Neuronal stem cell (in vitro differentiated cells): ENCODE results near the gene PRKCE.

Experiments
- DNase-seq: peaks from one replicate; pipeline ENCODE4 v3.0.0-alpha.2; 2013; ENCODE audit warnings: low spot score
- H2AFZ ChIP-seq: one replicate; pipeline ENCODE4 v1.6.1; 2013; ENCODE audit warnings: mild to moderate bottlenecking, low read length, inconsistent platforms
- H2AK5ac ChIP-seq: 2 replicates; pipeline ENCODE4 v1.6.1; 2013; ENCODE audit warnings: low read depth, mild to moderate bottlenecking, inconsistent platforms, low read length, moderate library complexity, mixed read lengths
- H2BK120ac ChIP-seq: 2 replicates; pipeline ENCODE4 v1.6.1; 2013; ENCODE audit warnings: low read depth, mild to moderate bottlenecking, inconsistent platforms, low read length, moderate library complexity, mixed read lengths
- H2BK12ac ChIP-seq: one replicate; pipeline ENCODE4 v1.6.1; 2013; ENCODE audit warnings: low read length, inconsistent platforms
- H2BK15ac ChIP-seq: 2 replicates; pipeline ENCODE4 v1.6.1; 2013; ENCODE audit warnings: mild to moderate bottlenecking, low read length, inconsistent platforms, mixed read lengths
- H2BK5ac ChIP-seq: one replicate; pipeline ENCODE4 v1.6.1; 2013; ENCODE audit warnings: inconsistent platforms, mild to moderate bottlenecking, low read length, moderate library complexity
- H3K14ac ChIP-seq: one replicate; pipeline ENCODE4 v1.6.1; 2013; ENCODE audit warnings: low read length, inconsistent platforms
- H3K18ac ChIP-seq: 2 replicates; pipeline ENCODE4 v1.6.1; 2013; ENCODE audit warnings: low read length, inconsistent platforms
- H3K23ac ChIP-seq: 2 replicates; pipeline ENCODE4 v1.6.1; 2013; ENCODE audit warnings: low read depth, mild to moderate bottlenecking, mixed read lengths, low read length, inconsistent platforms; ENCODE audit not compliant: poor library complexity
- H3K27ac ChIP-seq: replicated peaks from 3 replicates; pipeline ENCODE4 v1.5.1; 2013; ENCODE audit warnings: low read length, inconsistent platforms
- H3K27me3 ChIP-seq, 3 experiments: 2 replicates each; pipeline ENCODE4 v1.6.1; 2013; ENCODE audit warnings: low read length in 3 of 3, mild to moderate bottlenecking in 2 of 3, inconsistent platforms in 1 of 3, low read depth in 1 of 3, mixed read lengths in 1 of 3, moderate library complexity in 1 of 3; ENCODE audit not compliant: control insufficient read depth in 3 of 3, insufficient read depth in 3 of 3
- H3K36me3 ChIP-seq, 2 donors: replicated peaks in 1 of 2; 2 replicates each; pipeline ENCODE4 v1.6.1; 2013; ENCODE audit warnings: low read length in 2 of 2; ENCODE audit not compliant: control insufficient read depth in 2 of 2, insufficient read depth in 2 of 2
- H3K4ac ChIP-seq: 2 replicates; pipeline ENCODE4 v1.6.1; 2013; ENCODE audit warnings: inconsistent platforms, mild to moderate bottlenecking, low read length, moderate library complexity
- H3K4me1 ChIP-seq, 2 donors: 1 replicate in 1 of 2; 2 replicates in 1 of 2; pipeline ENCODE4 v1.6.1; 2013; ENCODE audit warnings: low read length in 2 of 2, low read depth in 1 of 2; ENCODE audit not compliant: control insufficient read depth in 2 of 2, insufficient read depth in 1 of 2
- H3K4me2 ChIP-seq: one replicate; pipeline ENCODE4 v1.6.1; 2013; ENCODE audit warnings: mild to moderate bottlenecking, low read length, inconsistent platforms; ENCODE audit not compliant: insufficient read depth, poor library complexity, severe bottlenecking
- H3K4me3 ChIP-seq, 2 donors: 2 replicates each; pipeline ENCODE4 v1.5.1; 2013; ENCODE audit warnings: low read length in 2 of 2, mild to moderate bottlenecking in 2 of 2, inconsistent platforms in 1 of 2, moderate library complexity in 1 of 2
- H3K79me1 ChIP-seq: one replicate; pipeline ENCODE4 v1.6.1; 2013; ENCODE audit warnings: low read depth, mild to moderate bottlenecking, inconsistent platforms, low read length, moderate library complexity
- H3K9ac ChIP-seq: one replicate; pipeline ENCODE4 v1.6.1; 2013; ENCODE audit warnings: mild to moderate bottlenecking, low read depth, low read length, inconsistent platforms; ENCODE audit not compliant: poor library complexity
- H3K9me3 ChIP-seq, 2 donors: replicated peaks in 1 of 2; 2 replicates each; pipeline versions ENCODE3 to v1.6.1; 2013; ENCODE audit warnings: low read length in 2 of 2, mild to moderate bottlenecking in 2 of 2, inconsistent platforms in 1 of 2, low read depth in 1 of 2, mixed read lengths in 1 of 2, moderate library complexity in 1 of 2; ENCODE audit not compliant: control insufficient read depth in 2 of 2, insufficient read depth in 1 of 2
- H4K8ac ChIP-seq: one replicate; pipeline ENCODE4 v1.6.1; 2013; ENCODE audit warnings: low read depth, mild to moderate bottlenecking, inconsistent platforms, low read length, moderate library complexity
- H4K91ac ChIP-seq: one replicate; pipeline ENCODE4 v1.6.1; 2013; ENCODE audit warnings: low read length, low read depth, mild to moderate bottlenecking, inconsistent platforms; ENCODE audit not compliant: poor library complexity
- WGBS, 2 donors: extraction: QIAGEN DNeasy Blood & Tissue Kit; methylation state at CpG; one replicate each; pipeline ENCODE4 v1.1.7; 2013; ENCODE audit warnings: missing lambda C conversion rate in 2 of 2, mixed read lengths in 1 of 2; ENCODE audit not compliant: insufficient read length in 2 of 2, insufficient replicate concordance in 1 of 2; ENCODE audit errors: extremely low coverage in 2 of 2; 5-methylcytosine and 5-hydroxymethylcytosine counted together

Gene PRKCE

GRCh38 chr2:45617496-45617895 lies 34.0 kb upstream of the PRKCE start:
- Histone ChIP-seq H2AFZ (no peak overlapping the region), H3K9ac (no peak overlapping the region), H3K4me2 (no peak overlapping the region), H3K4me3 (no peak overlapping the region), H3K27ac (no peak overlapping the region), H2BK5ac (no peak overlapping the region), H4K8ac (no peak overlapping the region), H3K18ac (no peak overlapping the region), H2BK120ac (no peak overlapping the region), H2BK15ac (no peak overlapping the region), H3K79me1 (no peaks in the 10 kb centered on the region), H3K36me3 (no peaks in the 10 kb centered on the region), H4K91ac (no peak overlapping the region), H3K14ac (no peak overlapping the region), H3K9me3 (no peaks in the 10 kb centered on the region), H3K27me3 (peaks cover 0 to 7% (median 0%) of the 10 kb centered on the region in 3 experiments), H3K4me1 (no peaks in the 10 kb centered on the region), H2BK12ac (no peak overlapping the region), H3K4ac (no peak overlapping the region), H2AK5ac (no peak overlapping the region), H3K23ac (no peak overlapping the region)
- no CpG with 5 or more reads among the region's 2 CpGs for WGBS, 2 donors
- DNase-seq, result no peak

DNA sequence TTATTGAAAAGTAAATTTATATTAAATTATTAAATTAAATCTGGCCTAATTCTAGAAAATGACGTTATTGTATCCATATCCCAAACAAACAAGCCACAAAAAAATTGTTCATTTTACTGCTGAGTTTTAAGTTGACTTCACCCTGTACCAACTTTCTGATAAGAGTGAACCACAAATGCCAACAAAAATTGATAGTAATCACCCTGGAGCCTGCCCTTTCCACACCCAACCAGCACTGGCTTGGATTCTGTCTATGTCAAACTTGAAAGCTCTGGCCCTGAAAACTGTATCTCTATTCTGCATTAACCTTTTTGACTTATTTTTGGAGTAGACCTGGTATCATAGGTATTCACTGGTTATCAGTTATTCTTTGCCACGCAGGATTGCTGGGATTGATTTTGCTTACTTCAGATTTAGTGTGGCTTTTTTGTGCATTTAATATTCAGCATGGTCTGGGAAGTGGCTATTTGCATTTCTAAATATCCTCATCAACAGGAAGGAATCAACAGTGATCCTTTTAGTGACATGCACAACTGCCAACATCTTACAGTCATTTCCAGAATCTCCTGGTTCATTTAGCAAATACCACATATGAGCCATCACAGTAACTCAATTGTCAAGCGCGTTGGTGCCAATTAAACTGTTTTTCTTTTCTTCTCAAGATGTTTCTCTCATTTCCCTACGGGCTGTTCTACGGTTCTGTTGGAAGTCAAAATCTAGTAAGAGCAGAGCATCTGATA lies 29.0 kb upstream of the PRKCE start:
- Histone ChIP-seq H2BK12ac (no peak overlapping the region), H3K18ac (no peak overlapping the region), H3K9me3 (no peaks in the 10 kb centered on the region), H3K27ac (no peak overlapping the region), H4K91ac (no peak overlapping the region), H3K79me1 (no peaks in the 10 kb centered on the region), H2AFZ (no peak overlapping the region), H3K36me3 (no peaks in the 10 kb centered on the region), H3K9ac (no peak overlapping the region), H3K27me3 (peaks cover 0 to 17% (median 0%) of the 10 kb centered on the region in 3 experiments), H3K23ac (no peak overlapping the region), H2BK120ac (no peak overlapping the region), H3K14ac (no peak overlapping the region), H2BK15ac (no peak overlapping the region), H3K4me1 (no peaks in the 10 kb centered on the region), H3K4me3 (no peak overlapping the region), H2AK5ac (no peak overlapping the region), H4K8ac (no peak overlapping the region), H3K4me2 (no peak overlapping the region), H2BK5ac (no peak overlapping the region), H3K4ac (no peak overlapping the region)
- no CpG with 5 or more reads among the region's 6 CpGs for WGBS, 2 donors
- no peak for DNase-seq

DNA sequence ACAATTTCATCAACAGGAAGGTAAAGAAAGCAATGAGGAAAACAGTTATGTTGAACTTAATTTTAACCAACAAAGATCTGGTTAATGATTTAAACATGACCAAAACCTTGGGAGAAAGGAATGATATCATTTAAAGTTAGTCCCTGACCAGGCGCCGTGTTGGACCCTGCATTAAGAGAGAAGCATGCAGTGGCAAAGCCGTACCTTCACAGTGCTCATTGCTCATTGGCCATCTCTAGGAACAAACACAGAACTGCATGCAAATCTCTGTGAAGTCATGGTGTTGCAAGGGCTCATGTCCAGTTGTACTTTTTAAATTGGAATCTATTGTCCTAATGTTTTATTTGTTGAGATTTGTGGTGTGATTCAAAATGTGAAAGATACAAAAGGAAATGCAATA lies 28.4 kb upstream of the PRKCE start:
- Histone ChIP-seq H4K91ac (no peak overlapping the region), H2BK12ac (no peak overlapping the region), H3K4me2 (no peak overlapping the region), H3K36me3 (no peaks in the 10 kb centered on the region), H2BK5ac (no peak overlapping the region), H3K79me1 (no peaks in the 10 kb centered on the region), H3K14ac (no peak overlapping the region), H3K9me3 (no peaks in the 10 kb centered on the region), H3K4me1 (no peaks in the 10 kb centered on the region), H2BK15ac (no peak overlapping the region), H4K8ac (no peak overlapping the region), H2AK5ac (no peak overlapping the region), H3K18ac (no peak overlapping the region), H2BK120ac (no peak overlapping the region), H3K4me3 (no peak overlapping the region), H3K23ac (no peak overlapping the region), H3K9ac (no peak overlapping the region), H3K27me3 (peaks cover 0 to 20% (median 0%) of the 10 kb centered on the region in 3 experiments), H2AFZ (no peak overlapping the region), H3K4ac (no peak overlapping the region), H3K27ac (no peak overlapping the region)
- DNase-seq, result no peak
- no CpG with 5 or more reads among the region's 3 CpGs for WGBS, 2 donors

DNA sequence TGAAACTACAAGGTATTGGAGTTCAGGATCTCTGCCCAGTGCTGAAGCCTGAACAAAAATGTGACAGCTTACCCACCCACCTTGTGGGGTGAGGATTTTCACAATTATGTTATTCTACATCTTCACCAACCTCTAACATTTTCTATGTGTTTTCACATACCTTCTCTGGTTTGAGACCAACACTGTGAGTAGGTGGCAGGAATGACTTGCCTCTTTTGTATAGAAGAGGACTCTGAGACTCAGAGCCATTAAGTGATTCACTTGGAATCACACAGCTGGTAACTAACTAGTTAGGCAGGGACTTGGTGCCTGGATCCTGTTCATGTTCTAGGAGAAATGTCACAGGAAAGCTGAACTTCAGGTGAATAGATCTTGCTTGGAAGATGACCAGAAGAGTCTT lies 25.7 kb upstream of the PRKCE start:
- no peak overlapping the region for H2BK12ac ChIP-seq
- H3K27ac ChIP-seq, result no peak overlapping the region
- no peaks in the 10 kb centered on the region for H3K4me1 ChIP-seq
- H2AK5ac ChIP-seq, result no peak overlapping the region
- H3K4me3 ChIP-seq, result no peak overlapping the region
- H2AFZ ChIP-seq, result no peak overlapping the region
- H2BK15ac ChIP-seq, result no peak overlapping the region
- no peak overlapping the region for H3K9ac ChIP-seq
- H3K4ac ChIP-seq, result no peak overlapping the region
- H4K8ac ChIP-seq, result no peak overlapping the region
- no peaks in the 10 kb centered on the region for H3K36me3 ChIP-seq
- H3K18ac ChIP-seq, result no peak overlapping the region
- H3K4me2 ChIP-seq, result no peak overlapping the region
- no peaks in the 10 kb centered on the region for H3K9me3 ChIP-seq
- H3K23ac ChIP-seq, result no peak overlapping the region
- DNase-seq, result no peak
- peaks cover 0 to 18% (median 0%) of the 10 kb centered on the region in 3 experiments for H3K27me3 ChIP-seq
- H2BK120ac ChIP-seq, result no peak overlapping the region
- no peak overlapping the region for H3K14ac ChIP-seq
- H4K91ac ChIP-seq, result no peak overlapping the region
- H2BK5ac ChIP-seq, result no peak overlapping the region
- H3K79me1 ChIP-seq, result no peaks in the 10 kb centered on the region
